NK-92 (cell line): ENCODE measurements around the gene EBP.

Experiments used
- DNase-seq: peaks from one replicate; lab custom pipeline; 2025; ENCODE audit not compliant: unreplicated experiment; lab: John Stamatoyannopoulos, UW

The EBP gene

DNA sequence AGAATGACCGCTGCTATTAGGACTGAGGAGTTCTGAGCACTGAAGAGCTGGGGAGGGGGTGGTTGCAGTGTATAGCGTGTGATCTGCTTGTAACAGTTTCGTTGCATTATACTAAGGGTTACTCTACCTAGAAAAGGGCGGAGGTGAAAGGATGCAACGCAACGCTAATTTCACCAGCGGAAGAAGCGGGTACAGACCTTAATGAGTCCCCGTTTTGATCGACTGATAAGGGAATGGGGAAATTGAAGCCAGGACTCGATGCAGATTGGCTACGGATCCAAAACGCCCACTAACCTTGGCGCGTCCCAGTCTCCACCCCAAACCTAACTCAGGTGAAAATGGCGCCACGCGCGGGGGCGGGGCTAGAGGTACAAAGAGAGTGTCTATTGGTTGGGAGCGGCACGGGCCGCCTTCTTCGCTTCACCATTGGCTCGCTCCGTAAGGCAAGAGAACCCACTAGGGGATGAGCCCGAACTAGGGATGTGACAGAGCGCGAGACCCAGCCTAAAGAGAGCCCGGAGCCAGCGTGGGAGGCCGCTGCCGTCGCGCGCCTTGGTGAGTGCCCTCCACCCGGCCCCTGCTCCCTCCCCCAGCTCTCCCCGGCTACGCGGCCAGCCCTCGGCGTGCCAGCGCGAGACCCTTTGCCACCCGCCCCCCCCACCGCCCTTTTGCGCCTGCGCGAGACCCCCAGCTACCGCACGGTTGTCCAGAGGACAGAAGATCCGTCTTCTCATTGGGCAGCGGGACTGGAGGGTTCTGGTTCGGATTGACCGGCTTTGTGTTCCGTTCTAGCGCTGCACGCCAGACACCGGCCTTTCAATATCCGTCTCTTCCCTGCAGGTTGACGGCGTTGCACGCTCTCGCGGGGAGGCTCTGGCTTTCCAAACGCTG is at the start of gene EBP:
Gene EBP (plus strand): TSS at position 456 of the 891 bp plus-strand sequence. CDS start 1,964 bp downstream, outside the sequence.
- peak; percentile 33 for DNase-seq

DNA sequence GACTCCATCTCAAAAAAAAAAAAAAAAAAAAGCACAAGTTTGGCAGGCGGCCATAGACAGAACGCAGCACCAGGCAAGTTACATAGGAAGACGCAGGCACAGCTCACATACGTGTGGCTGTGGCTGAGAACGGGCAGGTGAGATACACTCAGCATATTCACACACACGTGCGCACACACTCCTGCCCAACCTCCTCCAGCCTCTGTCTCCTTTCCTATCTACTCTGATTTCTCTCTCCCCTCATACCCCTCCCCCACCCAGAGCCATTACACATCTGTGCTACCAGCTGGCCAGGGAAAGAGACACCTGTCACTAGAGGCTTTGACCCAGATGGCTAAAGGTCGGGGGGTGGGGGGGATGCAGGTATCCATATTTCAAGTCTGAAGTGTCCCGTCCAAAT is 49.4 kb upstream of the EBP start:
- no peak for DNase-seq

GRCh38 chrX:48472851-48473703 is 48.5 kb upstream of the EBP start:
- DNase-seq: no peak

DNA sequence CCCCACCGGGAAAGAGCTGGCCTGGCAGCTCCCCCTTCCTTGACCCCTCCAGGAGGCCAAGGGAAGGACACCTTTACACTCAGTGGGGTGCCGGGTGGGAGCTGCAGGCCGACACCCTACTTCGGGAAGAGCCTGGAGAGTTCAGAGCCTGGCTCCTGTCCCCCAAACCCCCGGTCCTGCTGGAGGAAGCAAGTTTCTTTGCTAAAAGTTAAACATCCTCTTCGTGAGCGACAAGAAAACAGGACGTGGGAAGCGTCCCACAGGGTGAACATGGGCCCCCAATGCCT is 48.0 kb upstream of the EBP start:
- no peak for DNase-seq

DNA sequence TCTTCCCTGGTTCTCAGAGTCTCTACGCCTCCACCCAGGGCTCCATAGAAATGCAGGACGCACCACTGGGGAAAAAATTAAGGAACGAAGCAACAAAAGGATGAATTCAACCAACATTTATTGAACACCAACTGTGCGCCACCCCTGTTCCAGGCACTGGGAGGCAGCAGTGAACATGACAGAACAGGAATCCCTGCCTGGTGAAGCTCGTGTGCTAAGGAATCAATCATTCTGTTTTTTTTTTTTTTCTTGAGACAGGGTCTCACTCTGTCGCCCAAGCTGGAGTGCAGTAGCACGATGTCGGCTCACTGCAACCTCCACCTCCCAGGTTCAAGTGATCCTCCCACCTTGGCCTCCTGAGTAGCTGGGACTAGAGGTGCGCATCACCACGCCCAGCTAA is 47.5 kb upstream of the EBP start:
- no peak for DNase-seq

DNA sequence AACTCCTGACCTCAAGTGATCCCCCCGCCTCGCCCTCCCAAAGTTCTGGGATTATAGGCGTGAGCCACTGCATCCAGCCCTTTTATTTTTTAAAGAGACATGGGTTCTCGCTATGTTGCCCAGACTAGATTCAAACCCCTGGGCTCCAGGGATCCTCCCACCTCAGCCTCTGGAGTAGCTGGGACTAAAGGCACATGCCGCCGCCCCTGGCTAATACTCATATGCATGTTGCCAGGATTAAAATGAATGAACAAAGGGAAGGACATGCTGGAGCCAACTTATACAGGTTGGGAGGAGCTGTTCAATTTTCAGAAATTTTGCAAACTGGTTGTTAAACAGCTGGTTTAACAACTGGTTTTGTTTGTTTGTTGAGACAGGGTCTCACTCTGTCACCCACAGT is 47.0 kb upstream of the EBP start:
- no peak for DNase-seq

DNA sequence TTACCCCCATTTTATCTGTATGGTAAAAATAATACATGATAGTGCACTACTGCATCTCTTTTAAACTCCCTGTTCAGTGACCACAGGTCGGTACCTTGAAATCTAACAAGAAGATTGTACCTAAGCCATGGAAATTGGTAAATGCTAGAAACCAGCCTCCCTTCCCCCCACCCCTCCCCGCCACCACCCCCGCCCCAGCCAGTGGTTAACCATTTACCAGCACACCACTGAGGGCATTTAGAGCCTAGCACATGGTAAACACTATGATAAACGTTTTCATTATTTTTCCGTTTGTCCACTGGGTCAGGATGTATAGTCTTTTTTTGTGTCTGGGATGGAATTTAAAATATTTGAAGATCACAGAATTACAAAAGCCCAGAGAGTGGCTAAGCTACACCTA is 46.3 kb upstream of the EBP start:
- DNase-seq: no peak

DNA sequence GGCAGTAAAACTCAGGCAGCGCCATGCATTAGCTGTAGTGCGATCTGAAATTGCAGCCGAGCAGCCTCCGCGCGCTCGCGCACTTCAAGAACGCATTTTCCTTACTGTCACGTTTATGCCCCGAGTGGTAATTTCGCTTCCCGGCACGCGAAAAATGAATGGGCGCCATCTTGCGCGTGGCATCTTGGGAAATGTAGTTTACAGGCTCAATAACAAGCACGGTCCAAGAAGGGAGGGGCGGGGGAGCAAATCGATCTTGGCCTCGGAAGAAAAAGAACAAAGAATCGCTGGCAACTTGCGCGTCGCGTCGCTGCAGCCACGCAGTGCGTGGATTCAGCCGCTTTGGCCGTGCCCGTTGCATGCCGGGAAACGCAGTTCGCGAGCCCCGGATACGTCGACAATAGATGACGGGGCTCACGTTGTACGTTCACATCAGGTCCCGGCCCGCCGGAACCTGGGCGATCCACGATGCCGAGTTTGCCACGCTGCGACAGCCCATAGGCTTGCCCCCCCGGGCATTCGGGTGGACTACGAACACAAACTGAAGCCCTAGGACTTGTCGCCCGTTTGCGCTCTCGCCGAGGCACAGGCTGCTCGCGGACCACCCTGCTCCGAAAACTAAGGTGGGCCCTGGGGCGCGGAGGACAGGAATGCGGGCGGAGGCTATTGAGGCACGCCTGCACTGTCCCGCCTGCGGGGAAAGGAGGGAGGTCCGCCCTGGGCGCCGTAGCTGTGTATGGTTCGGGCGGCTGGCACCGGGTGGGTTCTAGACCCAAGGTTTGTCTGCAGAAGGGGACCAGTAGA is 45.6 kb upstream of the EBP start, which contains the start of gene FTSJ1:
Gene FTSJ1 (plus strand): TSS at position 426 of the 804 bp plus-strand sequence. CDS start 1,849 bp downstream, outside the sequence.
- peak; percentile 52 for DNase-seq

DNA sequence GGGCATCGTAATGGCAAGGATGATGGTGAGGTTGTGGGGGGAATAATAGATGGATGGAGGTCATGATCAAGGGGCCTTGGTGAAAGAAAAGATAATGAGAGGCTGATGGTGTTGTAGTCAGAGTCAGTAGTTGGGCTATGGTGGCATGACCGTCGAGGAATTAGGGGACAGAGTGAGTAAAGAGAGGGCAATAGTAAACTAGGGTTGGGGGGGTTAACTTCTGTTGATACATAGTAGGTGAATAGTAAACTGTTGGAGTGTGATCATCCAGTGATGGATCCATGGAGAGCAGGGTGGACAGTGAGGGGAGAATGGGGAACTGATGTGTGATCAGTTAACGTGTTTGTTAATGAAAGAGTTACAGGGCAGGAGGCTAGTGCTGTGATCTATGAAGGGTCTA is 44.7 kb upstream of the EBP start:
- no peak for DNase-seq

DNA sequence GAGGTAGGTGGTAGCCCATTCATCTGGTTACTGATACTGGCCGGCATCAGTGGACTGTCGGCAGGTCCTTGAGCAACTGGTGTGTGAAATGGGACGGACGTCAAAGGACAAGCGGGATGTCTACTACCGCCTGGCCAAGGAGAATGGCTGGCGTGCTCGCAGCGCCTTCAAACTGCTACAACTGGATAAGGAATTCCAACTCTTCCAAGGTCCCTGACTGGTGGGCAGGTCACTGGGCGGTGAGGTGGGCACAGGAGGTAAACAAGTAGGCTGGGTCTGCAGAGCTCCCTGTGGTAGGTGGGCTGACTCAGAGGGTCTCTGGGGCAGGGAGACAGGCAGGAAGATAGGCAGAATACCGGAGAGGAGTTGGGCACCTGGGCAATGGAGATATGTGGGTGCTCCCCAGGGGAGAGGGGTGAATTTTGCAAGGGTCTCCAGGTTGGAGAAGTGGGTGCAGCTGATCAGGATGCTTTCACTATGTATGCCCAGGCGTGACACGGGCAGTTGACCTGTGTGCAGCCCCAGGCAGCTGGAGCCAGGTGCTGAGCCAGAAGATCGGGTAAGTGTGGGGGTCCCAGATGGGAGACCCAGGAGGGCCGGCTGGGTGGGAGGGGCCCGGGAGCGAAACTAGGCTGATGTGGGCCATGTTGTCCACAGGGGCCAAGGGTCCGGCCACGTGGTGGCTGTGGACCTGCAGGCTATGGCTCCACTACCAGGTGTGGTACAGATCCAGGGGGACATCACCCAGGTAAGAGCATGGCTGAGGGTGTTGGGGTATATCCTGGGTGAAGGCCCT is 43.5 kb upstream of the EBP start:
- no peak for DNase-seq

GRCh38 chrX:48478806-48479205 is 42.8 kb upstream of the EBP start:
- DNase-seq: no peak

DNA sequence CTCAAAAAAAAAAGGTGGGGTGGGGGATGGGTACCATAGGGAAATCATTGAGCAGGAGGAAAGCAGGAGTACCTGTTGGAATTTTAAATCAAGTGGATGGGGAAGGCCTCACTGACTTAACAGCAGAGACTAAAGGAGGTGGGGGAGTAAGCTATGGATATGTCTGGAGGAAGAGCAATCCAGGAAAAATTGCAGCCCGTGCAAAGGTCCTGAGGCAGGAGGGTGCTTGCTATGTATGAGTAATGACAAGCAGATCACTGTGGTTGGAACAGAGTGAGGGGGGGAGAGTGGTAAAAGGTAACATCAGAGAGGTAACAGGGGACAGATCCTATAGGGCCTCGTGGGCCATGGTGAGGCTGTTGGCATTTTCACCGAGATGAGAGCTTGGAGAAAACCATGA is 41.5 kb upstream of the EBP start:
- no peak for DNase-seq

- DNase-seq: no peak
These were observed 41.0 kb upstream of the EBP start for GRCh38 chrX:48480583-48480982.

GRCh38 chrX:48482526-48482925 is 39.1 kb upstream of the EBP start:
- DNase-seq: no peak

DNA sequence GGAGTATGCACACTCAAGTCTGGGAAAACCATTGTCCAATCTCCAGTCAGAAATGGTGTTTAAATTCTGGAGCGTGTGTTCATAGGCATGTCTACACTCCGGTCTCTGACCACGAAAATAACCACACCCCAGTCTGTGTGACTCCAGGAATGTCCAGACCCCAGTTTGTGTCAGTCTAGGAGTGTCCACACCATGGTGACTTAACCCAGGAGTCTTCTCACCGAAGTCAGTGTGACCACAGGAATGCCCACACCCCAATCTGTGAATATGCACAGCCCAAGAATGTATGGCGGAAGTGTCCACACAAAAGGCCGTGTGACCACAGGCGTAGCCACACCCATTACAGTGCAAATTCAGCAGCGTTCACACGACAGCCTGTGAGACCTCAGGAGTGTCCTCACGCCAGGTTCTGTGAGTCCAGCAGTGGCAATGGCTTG is 34.2 kb upstream of the EBP start:
- no peak for DNase-seq

DNA sequence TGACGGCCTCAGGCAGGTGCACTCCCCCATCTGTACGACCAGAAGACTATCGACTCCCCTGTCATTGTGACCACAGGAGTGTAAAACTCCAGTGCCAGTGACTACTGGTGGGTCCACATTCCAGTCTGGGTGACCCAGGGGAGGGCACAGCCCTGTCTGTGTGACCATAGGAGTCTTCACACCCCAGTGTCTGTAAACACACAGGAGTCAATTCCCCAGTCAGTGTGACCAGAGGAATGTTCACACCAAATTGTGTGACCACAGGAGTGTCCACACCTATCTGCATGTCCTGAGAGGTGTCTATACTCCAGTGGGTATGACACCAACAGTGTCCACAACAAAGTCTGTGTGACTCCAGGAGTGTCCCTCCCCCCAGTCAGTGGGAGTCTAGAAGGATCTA is 33.6 kb upstream of the EBP start:
- DNase-seq: no peak

GRCh38 chrX:48489296-48489695 is 32.3 kb upstream of the EBP start:
- DNase-seq: no peak

DNA sequence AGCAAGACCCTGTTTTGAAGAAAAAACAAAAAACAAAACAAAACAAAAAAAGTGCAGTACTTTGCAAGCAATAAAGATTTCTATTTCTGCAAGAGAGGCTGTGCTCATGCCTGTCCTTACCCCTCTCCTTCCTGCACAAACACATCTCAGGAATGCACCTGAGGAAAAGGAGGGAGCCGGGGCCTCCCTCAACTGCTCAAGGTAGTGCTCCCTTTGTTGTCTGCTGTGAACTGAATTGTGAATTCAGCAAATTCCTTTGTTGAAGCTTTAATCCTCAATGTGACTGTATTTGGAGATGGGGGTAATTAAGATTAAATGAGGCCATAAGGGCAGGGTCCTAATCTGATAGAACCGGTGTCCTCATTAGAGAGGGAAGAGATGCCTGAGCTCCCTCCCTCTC is 31.7 kb upstream of the EBP start:
- DNase-seq: no peak

- no peak for DNase-seq
These were observed 30.9 kb upstream of the EBP start for GRCh38 chrX:48490661-48491060.

DNA sequence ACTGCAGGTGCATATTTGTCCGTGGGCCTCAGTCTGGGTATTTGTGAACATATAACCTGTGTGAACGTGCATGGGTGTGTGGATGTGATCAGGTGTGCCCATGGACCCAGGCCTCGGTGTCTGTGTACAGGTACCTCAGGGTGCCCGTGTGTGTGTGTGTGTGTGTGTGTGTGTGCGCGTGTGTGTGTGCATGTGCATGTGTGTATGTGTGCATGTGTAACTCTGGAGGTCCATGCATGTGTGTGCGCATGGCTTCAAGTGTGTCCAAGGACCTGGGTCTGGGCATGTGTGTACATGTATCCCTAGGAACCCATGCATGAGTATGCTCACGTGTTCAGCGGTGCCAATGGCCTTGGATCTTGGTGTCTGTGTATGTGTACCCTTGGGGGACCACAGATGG is 29.8 kb upstream of the EBP start:
- no peak for DNase-seq
